Measurements from ENCODE around the gene UPK1A. TPM values are rescaled to one million over a fixed set of nuclear protein-coding genes. Genes with fewer than 3 reads are reported as not detected.

The UPK1A gene
- total and polyA plus RNA-seq, 9 of the 15 experiments (the other 6 are each of a cell fraction or from before 2014, with no cell fraction given) = 0.06 to 0.13 TPM; not detected in 7

DNA sequence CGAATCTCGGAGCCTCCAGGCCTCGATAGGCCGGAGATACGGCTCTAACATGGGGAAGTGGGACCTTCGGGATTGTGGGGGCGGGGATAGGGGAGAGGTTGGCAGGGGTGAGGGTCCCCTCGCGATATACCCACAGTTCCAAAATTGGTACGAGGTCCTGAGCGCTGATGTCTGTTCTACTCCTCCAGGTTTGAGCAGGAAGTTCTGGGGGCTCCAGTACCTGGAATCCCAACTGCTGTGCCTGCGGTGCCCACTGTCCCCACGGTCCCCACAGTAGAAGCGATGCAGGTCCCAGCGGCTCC is 37.0 kb upstream of the UPK1A start:
- CTCF ChIA-PET (ENCODE audit: low intra/inter-chr PET ratio) = no interaction called here
- TF ChIP-seq, protein P1, sequence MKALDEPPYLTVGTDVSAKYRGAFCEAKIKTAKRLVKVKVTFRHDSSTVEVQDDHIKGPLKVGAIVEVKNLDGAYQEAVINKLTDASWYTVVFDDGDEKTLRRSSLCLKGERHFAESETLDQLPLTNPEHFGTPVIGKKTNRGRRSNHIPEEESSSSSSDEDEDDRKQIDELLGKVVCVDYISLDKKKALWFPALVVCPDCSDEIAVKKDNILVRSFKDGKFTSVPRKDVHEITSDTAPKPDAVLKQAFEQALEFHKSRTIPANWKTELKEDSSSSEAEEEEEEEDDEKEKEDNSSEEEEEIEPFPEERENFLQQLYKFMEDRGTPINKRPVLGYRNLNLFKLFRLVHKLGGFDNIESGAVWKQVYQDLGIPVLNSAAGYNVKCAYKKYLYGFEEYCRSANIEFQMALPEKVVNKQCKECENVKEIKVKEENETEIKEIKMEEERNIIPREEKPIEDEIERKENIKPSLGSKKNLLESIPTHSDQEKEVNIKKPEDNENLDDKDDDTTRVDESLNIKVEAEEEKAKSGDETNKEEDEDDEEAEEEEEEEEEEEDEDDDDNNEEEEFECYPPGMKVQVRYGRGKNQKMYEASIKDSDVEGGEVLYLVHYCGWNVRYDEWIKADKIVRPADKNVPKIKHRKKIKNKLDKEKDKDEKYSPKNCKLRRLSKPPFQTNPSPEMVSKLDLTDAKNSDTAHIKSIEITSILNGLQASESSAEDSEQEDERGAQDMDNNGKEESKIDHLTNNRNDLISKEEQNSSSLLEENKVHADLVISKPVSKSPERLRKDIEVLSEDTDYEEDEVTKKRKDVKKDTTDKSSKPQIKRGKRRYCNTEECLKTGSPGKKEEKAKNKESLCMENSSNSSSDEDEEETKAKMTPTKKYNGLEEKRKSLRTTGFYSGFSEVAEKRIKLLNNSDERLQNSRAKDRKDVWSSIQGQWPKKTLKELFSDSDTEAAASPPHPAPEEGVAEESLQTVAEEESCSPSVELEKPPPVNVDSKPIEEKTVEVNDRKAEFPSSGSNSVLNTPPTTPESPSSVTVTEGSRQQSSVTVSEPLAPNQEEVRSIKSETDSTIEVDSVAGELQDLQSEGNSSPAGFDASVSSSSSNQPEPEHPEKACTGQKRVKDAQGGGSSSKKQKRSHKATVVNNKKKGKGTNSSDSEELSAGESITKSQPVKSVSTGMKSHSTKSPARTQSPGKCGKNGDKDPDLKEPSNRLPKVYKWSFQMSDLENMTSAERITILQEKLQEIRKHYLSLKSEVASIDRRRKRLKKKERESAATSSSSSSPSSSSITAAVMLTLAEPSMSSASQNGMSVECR (CRISPR knock-in tag; IDR thresholded peaks at IDR 0.05) = peak; percentile 35
- TF ChIP-seq E2F1 (CRISPR knock-in tag; IDR thresholded peaks at IDR 0.05) (no peak), GTF2E2 (tag; IDR thresholded peaks at IDR 0.05) (0 out of 2 replicates have a peak, but pooled peaks have one; percentile 10), NKRF (IDR thresholded peaks at IDR 0.05; ENCODE audit: borderline replicate concordance) (0 out of 2 replicates have a peak, but pooled peaks have one; percentile 3), MIER1 (IDR thresholded peaks at IDR 0.05; ENCODE audit: low read depth) (no peak), EGR1 (conservative IDR thresholded peaks at IDR 0.05) (0 out of 2 replicates have a peak, but pooled peaks have one; percentile 0), MYC (IDR thresholded peaks at IDR 0.05; ENCODE audit: low read depth, low read length) (no peak), MYC (CRISPR knock-in tag; IDR thresholded peaks at IDR 0.05; ENCODE audit: borderline replicate concordance, low read depth) (0 out of 2 replicates have a peak, but pooled peaks have one; percentile 4), MCM3 (IDR thresholded peaks at IDR 0.05) (no peak), JUN (IDR thresholded peaks at IDR 0.05; ENCODE audit: borderline replicate concordance, low read depth, low read length) (no peak), JUN (CRISPR knock-in tag; IDR thresholded peaks at IDR 0.05; ENCODE audit: borderline replicate concordance) (no peak), THRAP3 (IDR thresholded peaks at IDR 0.05; ENCODE audit: borderline replicate concordance) (no peak), ZFP1 (CRISPR knock-in tag; IDR thresholded peaks at IDR 0.05) (no peak), GTF2A2 (tag; IDR thresholded peaks at IDR 0.05) (no peak), POLR2H (tag; IDR thresholded peaks at IDR 0.05; ENCODE audit: low read depth) (no peak)
- peak overlapping the region; percentile 70 for H3K27ac ChIP-seq (ENCODE audit: extremely low read depth, low read depth, low read length)

More for the DNA sequence above, 37.0 kb upstream of the UPK1A start:
- peaks cover 4 to 20% of the 10 kb centered on the region in 2 experiments; a peak in 3 of 5 replicates for H3K4me1 ChIP-seq (replicated peaks in 1 of 2; ENCODE audit: control insufficient read depth in 2 of 2, insufficient read depth in 2 of 2, low read length in 2 of 2)
- no peaks in the 10 kb centered on the region for H3K9me1 ChIP-seq (ENCODE audit: control insufficient read depth, insufficient read depth, low read length)
- H4K20me1 ChIP-seq (replicated peaks; ENCODE audit: control insufficient read depth, insufficient read depth, low read length) = no peaks in the 10 kb centered on the region
- POLR2A ChIA-PET = interaction anchor here (1.0 kb wide), 1 partner anchor 28 kb away, joined by 3 read pairs; no protein-coding TSS in a partner anchor
- peak overlapping the region; percentile 93 to 99 for H3K9ac ChIP-seq (ENCODE audit: insufficient read depth in 1 of 2, low read depth in 2 of 2, low read length in 2 of 2)
- TSS peak; percentile 74 for BruUV-seq (replicated peaks)
- H3K4me2 ChIP-seq (ENCODE audit: insufficient read depth, low read length) = peak overlapping the region; percentile 99
- peak overlapping the region; percentile 100 for H3K4me3 ChIP-seq
- DNase-seq (ENCODE audit: extremely low read depth in 1 of 4, low spot score in 3 of 4) = no peak
- H3K9me3 ChIP-seq (replicated peaks; ENCODE audit: control insufficient read depth, insufficient read depth, low read depth, low read length) = no peaks in the 10 kb centered on the region
- peak overlapping the region; percentile 86 for H2AFZ ChIP-seq (ENCODE audit: low read depth, low read length)
- FAIRE-seq = no peak
- ATAC-seq = no peak
- H3K79me2 ChIP-seq (ENCODE audit: control insufficient read depth, insufficient read depth, low read length) = peaks cover 10% of the 10 kb centered on the region
- in situ Hi-C loops (cut with MboI) (no loop called here), intact Hi-C loops (cut with micrococcal nuclease) (no loop called here)
- peaks cover 42% of the 10 kb centered on the region; the same call in 2 of the 3 replicates for H3K36me3 ChIP-seq (ENCODE audit: control insufficient read depth, insufficient read depth, low read length)
- 0% methylated on average over 15 of the region's 15 CpGs for WGBS (ENCODE audit: insufficient coverage, low coverage, missing lambda C conversion rate)
- H3K27me3 ChIP-seq (ENCODE audit: control insufficient read depth in 2 of 2, insufficient read depth in 2 of 2, low read length in 2 of 2) = no peaks in the 10 kb centered on the region

Data from K562 (cell line).